GM21528 (cell line): ENCODE data around the gene DUSP14.

Source experiments
- ATAC-seq: cut with Tn5 transposase; IDR thresholded peaks from one replicate; pipeline ENCODE4 v1.9.1; 2021; ENCODE audit warnings: mild to moderate bottlenecking, moderate library complexity; ENCODE audit not compliant: unreplicated experiment, low FRiP score

Gene DUSP14

DNA sequence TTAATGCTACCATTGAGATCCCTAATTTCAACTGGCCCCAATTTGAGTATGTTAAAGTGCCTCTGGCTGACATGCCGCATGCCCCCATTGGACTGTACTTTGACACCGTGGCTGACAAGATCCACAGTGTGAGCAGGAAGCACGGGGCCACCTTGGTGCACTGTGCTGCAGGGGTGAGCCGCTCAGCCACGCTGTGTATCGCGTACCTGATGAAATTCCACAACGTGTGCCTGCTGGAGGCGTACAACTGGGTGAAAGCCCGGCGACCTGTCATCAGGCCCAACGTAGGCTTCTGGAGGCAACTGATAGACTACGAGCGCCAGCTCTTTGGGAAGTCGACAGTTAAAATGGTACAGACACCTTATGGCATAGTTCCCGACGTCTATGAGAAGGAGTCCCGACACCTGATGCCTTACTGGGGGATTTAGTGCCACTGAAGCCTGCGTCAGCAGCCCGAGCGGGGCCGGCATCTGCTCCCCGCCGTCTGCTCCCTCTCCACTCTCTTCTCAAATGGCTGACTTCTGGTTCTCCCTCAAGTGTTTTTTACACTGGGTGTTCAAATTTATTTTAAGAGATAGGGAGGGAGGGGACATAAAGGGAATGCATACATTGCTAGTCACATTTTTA lies 22.9 kb downstream of the DUSP14 start:
- ATAC-seq, result no peak

GRCh38 chr17:37513711-37514110 lies 24.0 kb downstream of the DUSP14 start:
- ATAC-seq, result no peak

GRCh38 chr17:37516127-37516571 lies 26.5 kb downstream of the DUSP14 start:
- no peak for ATAC-seq

- ATAC-seq, result no peak
These were observed 28.2 kb downstream of the DUSP14 start for GRCh38 chr17:37517881-37518280.

DNA sequence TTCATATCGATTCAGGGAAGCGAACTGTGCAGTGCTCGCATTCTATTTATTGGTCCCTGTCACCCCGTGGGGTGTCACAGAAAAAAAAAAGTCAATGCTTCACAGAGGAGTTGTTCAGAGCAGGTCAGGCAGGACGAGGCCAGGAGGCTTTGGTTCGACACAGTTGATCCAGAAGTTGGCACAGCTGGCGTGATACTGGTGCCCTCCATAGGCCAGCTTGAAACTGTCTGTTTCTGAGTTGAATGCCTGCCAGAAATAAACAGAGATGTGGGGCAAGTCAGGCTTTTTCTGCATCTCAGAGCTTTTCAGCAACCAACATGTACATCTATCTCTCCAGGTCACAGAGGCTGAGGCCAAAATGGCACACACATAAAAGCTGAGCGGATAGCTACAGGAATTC lies 29.1 kb downstream of the DUSP14 start:
- no peak for ATAC-seq

DNA sequence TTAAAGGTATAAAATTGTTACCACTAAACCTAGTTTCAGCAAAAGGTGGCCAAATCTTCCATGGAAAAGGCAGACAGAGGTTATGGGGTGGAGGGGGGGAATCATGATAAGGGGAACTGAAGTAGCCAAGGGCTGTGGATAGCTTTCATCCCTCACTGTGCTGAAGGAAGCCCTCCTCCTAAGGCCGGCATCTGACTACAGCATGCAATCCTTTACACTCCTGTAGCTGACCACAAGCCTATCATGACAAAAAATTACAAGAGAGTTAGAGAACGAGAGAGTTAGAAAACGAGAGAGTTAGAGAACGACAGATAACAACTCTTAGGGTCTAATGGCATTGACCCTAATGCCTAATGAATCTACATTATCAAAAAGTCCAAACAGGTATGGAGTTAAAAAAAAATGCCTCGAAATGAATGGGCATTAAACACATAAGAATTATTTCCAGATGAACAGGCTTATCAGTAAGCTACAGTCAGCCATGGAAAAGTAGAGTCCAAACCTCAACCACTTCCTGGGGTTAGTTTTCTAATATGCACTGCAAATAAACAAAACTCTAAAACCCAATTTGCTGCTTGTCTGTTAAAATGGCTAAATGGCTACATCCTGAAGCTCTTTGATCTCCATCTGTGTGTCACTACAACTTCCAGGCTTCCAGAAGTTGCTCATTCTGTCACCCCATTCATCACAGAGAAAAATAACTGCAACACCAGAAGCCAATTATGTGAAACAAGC lies 29.7 kb downstream of the DUSP14 start:
- no peak for ATAC-seq

DNA sequence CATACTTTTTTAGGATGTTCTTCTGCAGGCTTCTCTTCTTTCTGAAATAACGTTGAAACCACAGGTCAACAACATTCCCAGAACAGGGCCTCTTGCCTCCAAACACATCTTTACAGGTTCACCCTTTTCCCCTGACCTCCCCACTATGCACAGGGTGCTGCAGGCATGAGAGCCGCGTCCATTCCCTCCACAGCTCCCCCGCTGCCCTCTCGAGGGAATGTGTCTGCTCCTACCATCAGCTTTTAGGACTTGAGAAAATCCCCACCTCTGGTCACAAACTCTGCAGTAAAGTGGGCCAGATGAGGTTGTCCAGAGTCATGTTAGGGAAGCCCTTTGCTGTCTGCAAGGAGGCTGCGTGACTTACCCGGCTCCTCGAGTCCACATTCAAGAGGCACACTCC lies 30.5 kb downstream of the DUSP14 start:
- ATAC-seq, result no peak

DNA sequence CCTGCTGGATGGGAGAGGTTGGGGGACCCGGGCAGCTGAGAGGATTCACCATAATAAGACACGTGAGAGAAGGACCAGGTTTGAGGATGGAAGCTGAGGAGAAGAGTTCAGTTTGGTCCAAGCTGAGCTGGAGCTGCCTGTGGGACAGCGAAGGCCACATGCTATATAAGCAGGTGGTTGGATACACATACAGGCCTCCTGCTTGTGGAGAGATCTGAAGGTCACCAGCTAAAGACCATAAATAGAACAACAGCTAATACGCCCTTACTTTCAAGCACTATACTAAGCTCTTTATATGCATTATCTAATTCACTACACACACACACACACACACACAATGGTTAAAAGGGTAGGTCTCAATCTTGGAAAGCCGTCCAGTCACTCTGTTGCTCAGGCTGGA lies 32.1 kb downstream of the DUSP14 start:
- ATAC-seq, result no peak

- ATAC-seq, result no peak
These were observed 34.1 kb downstream of the DUSP14 start for GRCh38 chr17:37523715-37524219.

- ATAC-seq, result no peak
These were observed 37.7 kb downstream of the DUSP14 start for GRCh38 chr17:37527249-37527851.

GRCh38 chr17:37530420-37530819 lies 40.7 kb downstream of the DUSP14 start:
- no peak for ATAC-seq

- no peak for ATAC-seq
These were observed 43.1 kb downstream of the DUSP14 start for GRCh38 chr17:37532756-37533155.

GRCh38 chr17:37535906-37536305 lies 46.2 kb downstream of the DUSP14 start:
- ATAC-seq, result no peak

DNA sequence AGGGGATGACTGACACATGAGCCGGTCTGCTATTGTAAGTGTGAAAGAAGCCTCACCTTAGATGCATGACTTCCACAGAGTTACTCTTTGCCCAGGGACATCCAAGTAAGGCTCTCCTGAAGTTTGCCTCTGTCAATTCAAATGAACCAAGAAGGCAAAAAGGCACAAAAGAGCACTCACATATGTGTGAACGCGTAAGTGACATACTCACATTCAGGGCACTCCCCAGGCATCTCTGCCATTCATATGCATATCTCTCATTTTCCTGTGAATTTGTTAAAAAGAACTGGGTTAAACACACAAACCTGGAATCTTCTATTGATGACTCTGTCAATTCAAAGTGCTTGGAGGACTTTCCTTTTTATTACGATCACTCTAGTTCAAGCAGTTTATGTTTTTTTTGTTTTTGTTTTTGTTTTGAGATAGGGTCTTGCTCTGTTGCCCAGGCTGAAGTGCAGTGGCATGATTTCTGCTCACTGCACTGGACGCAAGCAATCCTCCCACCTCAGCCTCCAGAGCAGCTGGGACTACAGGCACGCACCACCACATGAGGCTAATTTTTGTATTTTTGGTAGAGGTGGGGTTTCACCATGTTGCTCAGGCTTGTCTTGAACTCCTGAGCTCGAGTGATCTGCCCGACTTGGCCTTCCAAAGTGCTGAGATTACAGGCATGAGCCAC lies 49.4 kb downstream of the DUSP14 start:
- ATAC-seq, result no peak

DNA sequence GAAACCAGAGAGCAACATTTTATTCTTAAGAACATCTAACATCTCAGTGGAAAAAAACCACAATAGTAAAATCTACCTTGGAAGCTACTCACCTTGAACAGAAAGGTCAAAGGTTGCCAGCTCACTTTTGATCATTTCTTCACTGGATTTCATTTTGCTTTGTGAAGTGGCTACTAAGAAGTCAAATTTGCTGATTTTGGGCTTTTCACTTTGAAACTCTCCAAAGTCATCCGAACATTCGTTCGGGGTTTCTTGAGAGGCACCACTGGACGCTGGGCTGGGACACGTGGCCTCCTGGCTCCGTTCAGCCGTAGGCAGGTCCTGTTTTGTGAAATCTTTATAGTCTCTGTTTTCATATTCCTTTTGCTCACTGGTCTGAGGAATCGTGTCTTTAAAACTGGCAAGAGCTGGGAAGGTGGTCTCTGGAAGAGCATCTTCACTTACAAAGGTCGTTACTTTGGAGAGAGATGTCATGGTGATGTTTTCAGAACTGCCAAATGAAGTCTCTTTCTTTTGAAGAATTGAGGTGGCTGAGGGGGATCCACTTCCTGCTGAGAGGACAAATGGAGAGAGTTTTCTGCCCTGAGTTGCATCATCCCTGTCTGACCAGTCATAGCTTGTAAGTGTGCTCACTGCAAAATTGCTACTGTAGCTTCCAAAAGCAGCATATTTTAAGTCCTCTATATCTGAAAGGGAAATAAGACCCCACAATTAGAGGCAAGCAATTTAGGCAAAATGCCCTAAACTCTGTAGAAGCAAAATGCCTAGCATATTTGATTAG lies 52.4 kb downstream of the DUSP14 start:
- ATAC-seq, result no peak

DNA sequence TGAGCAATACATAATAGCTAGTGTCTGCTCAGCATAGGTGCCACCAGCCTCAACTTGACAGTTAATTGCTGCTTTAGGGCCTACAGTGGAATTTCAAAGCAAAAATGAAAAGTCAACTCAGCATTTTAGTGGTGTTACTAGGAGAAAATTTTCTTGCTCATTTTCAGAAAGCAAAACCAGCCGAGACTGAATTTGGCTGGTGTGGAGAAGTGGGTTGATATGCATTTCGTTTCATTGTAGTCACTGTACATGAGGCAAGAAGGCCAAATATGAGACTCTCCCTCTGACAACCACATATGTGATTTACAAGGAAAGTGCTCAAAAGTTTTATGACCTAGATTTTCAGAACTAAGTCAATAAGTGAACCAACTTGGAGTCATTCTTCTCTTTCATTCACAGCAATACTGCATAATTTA lies 54.0 kb downstream of the DUSP14 start:
- ATAC-seq, result no peak

DNA sequence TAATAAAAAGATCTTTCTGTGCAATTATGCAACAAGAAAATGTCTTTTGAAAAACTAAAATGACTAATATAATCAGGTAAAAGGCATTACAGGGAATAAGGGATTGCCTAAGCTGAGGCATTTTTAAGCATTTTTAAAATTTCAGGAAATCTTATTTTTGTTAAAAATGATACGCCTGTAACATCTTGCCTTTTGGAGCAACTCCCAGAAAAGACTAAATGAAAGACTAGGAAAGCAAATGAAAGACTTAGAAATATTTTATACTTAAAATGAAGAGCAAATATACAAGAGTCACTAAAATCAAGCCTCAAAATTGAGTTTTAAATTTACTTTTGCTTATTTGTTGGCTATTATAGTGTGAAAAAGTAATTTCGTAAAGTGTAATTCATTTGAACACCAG lies 55.8 kb downstream of the DUSP14 start:
- no peak for ATAC-seq

GRCh38 chr17:37546302-37546701 lies 56.6 kb downstream of the DUSP14 start:
- ATAC-seq, result no peak

DNA sequence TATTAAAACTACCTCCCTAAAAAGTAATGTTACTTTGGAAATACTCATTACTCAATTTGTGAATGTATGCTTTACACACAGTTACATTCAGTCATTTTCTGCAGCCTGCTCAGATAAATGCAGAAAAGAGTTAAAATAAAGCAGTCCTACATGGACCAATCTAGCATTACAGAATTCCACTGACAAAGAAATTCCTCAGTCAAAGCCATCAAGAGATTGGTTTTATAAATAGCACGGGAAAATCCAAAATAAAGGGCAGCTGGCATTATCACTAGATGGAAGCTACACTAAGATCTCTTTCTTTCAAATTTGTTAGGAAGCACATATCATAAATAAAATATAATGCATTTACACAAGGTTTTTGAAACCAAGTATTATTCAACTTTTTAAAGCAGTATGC lies 58.3 kb downstream of the DUSP14 start:
- no peak for ATAC-seq

DNA sequence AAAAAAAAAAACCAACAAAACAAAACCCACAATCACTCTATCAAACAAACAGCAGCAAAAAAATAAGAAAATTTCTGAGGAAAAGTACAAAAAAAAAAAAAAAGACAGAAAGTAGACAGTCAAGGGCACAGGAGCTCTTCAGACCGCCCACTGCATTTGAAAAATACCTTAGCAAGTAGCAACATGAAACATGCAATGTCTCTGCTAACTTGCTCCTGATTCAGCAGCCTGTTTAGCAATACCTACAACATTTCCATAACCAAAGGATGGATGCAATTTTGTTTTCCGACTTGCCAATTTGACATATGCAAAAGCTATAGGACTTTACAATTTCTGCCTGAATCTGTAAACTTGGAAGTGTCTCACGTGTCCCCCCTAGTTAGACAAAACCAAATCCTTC lies 62.1 kb downstream of the DUSP14 start:
- ATAC-seq, result no peak
